Smooth muscle cell (in vitro differentiated cells): ENCODE data around the gene CYCS. TPM values are rescaled to one million over a fixed set of nuclear protein-coding genes. Genes with fewer than 3 reads are reported as not detected.

ENCODE experiments used
- DNase-seq: peaks from one replicate; lab custom pipeline; 2025; ENCODE audit not compliant: unreplicated experiment; lab: John Stamatoyannopoulos, UW
- H2AFZ ChIP-seq: fragments of 200-600 bp; sonication (generic); 2 replicates; pipeline ENCODE4 v1.6.0; 2016; ENCODE audit warnings: antibody characterized with exemption, low read depth, mild to moderate bottlenecking
- H3F3A ChIP-seq: fragments of 200-600 bp; sonication (generic); 2 replicates; pipeline ENCODE4 v1.6.0; 2017; ENCODE audit warnings: antibody characterized with exemption, low read depth
- H3K27ac ChIP-seq: fragments of 200-600 bp; sonication (generic); 2 replicates; pipeline ENCODE4 v1.5.1; 2016; ENCODE audit warnings: low read depth, mild to moderate bottlenecking
- H3K27me3 ChIP-seq: fragments of 200-600 bp; sonication (generic); 2 replicates; pipeline ENCODE4 v1.6.1; 2016; ENCODE audit warnings: low read depth, mild to moderate bottlenecking
- H3K36me3 ChIP-seq: fragments of 200-600 bp; sonication (generic); 2 replicates; pipeline ENCODE4 v1.5.1; 2016; ENCODE audit warnings: low read depth
- H3K4me1 ChIP-seq: fragments of 200-600 bp; sonication (generic); 2 replicates; pipeline ENCODE4 v1.5.1; 2016; ENCODE audit warnings: low read depth
- H3K4me2 ChIP-seq: fragments of 200-600 bp; sonication (generic); 2 replicates; pipeline ENCODE4 v1.6.0; 2016; ENCODE audit warnings: mild to moderate bottlenecking
- H3K4me3 ChIP-seq: fragments of 200-600 bp; sonication (generic); 2 replicates; pipeline ENCODE4 v1.5.1; 2016; ENCODE audit warnings: mild to moderate bottlenecking
- H3K79me2 ChIP-seq: fragments of 200-600 bp; sonication (generic); 2 replicates; pipeline ENCODE4 v1.6.0; 2016; ENCODE audit warnings: low read depth, mild to moderate bottlenecking
- H3K9ac ChIP-seq: fragments of 200-600 bp; sonication (generic); 2 replicates; pipeline ENCODE4 v1.6.0; 2016; ENCODE audit warnings: low read depth
- H3K9me3 ChIP-seq: fragments of 200-600 bp; sonication (generic); replicated peaks from 2 replicates; pipeline ENCODE4 v1.5.1; 2016; ENCODE audit warnings: low read depth
- H4K20me1 ChIP-seq: fragments of 200-600 bp; sonication (generic); 2 replicates; pipeline ENCODE4 v1.6.0; 2016; ENCODE audit warnings: low read depth
- CTCF ChIP-seq: fragments of 200-600 bp; sonication (generic); IDR thresholded peaks from 2 replicates; pipeline ENCODE4 v1.5.1; 2017; ENCODE audit warnings: borderline replicate concordance, mild to moderate bottlenecking, antibody characterized with exemption; ENCODE audit not compliant: insufficient read depth, poor library complexity, severe bottlenecking
- WGBS: methylation state at CpG from one replicate; pipeline ENCODE4 v1.1.7; 2016; ENCODE audit warnings: low lambda C conversion rate; 5-methylcytosine and 5-hydroxymethylcytosine counted together
- polyA plus RNA-seq: library from polyadenylated mRNA; unstranded; fragments of >200 nt; fragmentation: Nextera tagmentation; extraction: Ambion mirVana; gene quantifications from 2 replicates; pipeline ENCODE4 v1.2.1, GENCODE V29; 2016
- total RNA-seq: library from RNA; depleted of rRNA; stranded (reverse); fragments of >200 nt; gene quantifications from 2 replicates; pipeline ENCODE4 v1.2.3, GENCODE V29; 2014

CYCS gene
- total and polyA plus RNA-seq, 2 experiments from 2014 or later, result 100 to 154 TPM

DNA sequence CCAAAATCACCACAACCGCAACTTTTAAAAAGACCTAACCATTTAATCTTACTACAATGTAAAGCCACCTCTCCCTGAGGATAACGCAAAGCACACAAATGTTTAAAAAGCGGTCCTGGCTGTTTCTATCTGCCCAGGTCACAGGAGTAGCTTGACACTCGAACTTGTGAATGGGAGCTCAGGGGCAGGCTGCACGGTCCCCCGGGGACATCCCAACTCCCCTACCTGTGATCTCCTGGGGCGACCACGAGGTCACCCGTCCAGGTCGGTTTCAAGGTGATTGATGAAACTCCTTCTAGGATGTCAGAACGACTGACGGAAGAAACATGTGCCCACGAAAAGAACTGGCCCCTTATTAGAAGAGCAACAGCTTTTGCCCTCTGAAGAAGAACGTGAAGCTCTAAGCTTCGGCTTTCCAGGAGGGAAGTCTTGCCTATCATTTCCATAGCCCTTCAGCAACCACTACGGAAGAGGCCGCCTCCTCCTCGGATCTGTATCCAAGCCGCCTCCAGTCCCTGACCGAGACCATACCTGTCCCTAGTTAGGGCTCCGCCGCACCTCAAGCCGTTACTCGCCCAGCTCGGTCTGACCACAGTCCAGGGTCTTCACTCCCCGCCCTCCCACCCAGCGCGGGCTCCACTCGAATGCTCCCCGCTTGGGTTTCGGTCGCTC is 459 bp downstream of the CYCS start:
- peaks cover 7% of the 10 kb centered on the region for H3K4me1 ChIP-seq
- under 1% methylated on average over 27 of the region's 32 CpGs for WGBS
- H3K9ac ChIP-seq, result peak overlapping the region; percentile 95
- peaks cover 33% of the 10 kb centered on the region for H4K20me1 ChIP-seq
- no peaks in the 10 kb centered on the region for H3K9me3 ChIP-seq
- peak overlapping the region; percentile 94 for H3K27ac ChIP-seq
- H3K4me3 ChIP-seq, result peak overlapping the region; percentile 82
- no peak overlapping the region for H2AFZ ChIP-seq
- H3F3A ChIP-seq, result peaks cover 5% of the 10 kb centered on the region
- H3K4me2 ChIP-seq, result peak overlapping the region; percentile 82
- no peak for DNase-seq
- H3K79me2 ChIP-seq, result peaks cover 25% of the 10 kb centered on the region
- H3K27me3 ChIP-seq, result no peaks in the 10 kb centered on the region
- peaks cover 9% of the 10 kb centered on the region for H3K36me3 ChIP-seq
- TF ChIP-seq CTCF, result no peak

DNA sequence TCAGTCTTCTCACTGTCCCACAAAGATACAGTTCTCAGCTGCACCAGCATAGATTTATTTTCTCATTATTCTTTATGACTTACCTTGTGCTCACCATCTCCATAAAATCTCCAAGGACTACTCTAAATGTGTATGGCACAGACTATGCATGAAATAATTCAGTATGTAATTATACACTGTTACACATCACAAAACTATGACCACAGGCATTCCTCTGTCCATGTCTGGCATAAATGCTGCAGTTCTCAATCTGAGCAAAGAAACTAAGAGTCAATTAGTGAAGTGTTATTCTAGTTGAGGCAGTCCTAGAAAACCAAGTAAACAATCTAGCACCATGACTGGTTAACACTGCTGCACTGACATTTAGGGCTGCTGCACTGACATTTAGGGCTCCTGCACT is 2.7 kb downstream of the CYCS start:
- DNase-seq, result no peak
- peaks cover 9% of the 10 kb centered on the region for H3K36me3 ChIP-seq
- H2AFZ ChIP-seq, result no peak overlapping the region
- TF ChIP-seq CTCF, result no peak
- no peak overlapping the region for H3K4me3 ChIP-seq
- H4K20me1 ChIP-seq, result peaks cover 37% of the 10 kb centered on the region
- peak overlapping the region; percentile 60 for H3K27ac ChIP-seq
- no peaks in the 10 kb centered on the region for H3K9me3 ChIP-seq
- peaks cover 7% of the 10 kb centered on the region for H3K4me1 ChIP-seq
- peak overlapping the region; percentile 25 for H3K4me2 ChIP-seq
- H3K27me3 ChIP-seq, result no peaks in the 10 kb centered on the region
- H3K9ac ChIP-seq, result no peak overlapping the region
- H3K79me2 ChIP-seq, result peaks cover 25% of the 10 kb centered on the region
- H3F3A ChIP-seq, result peaks cover 5% of the 10 kb centered on the region

- Histone ChIP-seq H4K20me1 (peaks cover 44% of the 10 kb centered on the region), H2AFZ (no peak overlapping the region), H3K4me1 (peaks cover 7% of the 10 kb centered on the region), H3K4me3 (no peak overlapping the region), H3K27me3 (no peaks in the 10 kb centered on the region), H3F3A (peaks cover 8% of the 10 kb centered on the region), H3K79me2 (peaks cover 25% of the 10 kb centered on the region), H3K27ac (no peak overlapping the region), H3K36me3 (peaks cover 9% of the 10 kb centered on the region), H3K4me2 (no peak overlapping the region), H3K9ac (no peak overlapping the region), H3K9me3 (no peaks in the 10 kb centered on the region)
- TF ChIP-seq CTCF, result no peak
- 98% methylated on average over 9 of the region's 9 CpGs for WGBS
- no peak for DNase-seq
Measured at GRCh38 chr7:25121599-25121998, 3.5 kb downstream of the CYCS start.

GRCh38 chr7:25119102-25119501 is 6.0 kb downstream of the CYCS start:
- no peaks in the 10 kb centered on the region for H3K9me3 ChIP-seq
- H3K9ac ChIP-seq, result no peak overlapping the region
- H3K4me1 ChIP-seq, result peaks cover 6% of the 10 kb centered on the region
- H3F3A ChIP-seq, result peaks cover 8% of the 10 kb centered on the region
- no peak overlapping the region for H3K4me3 ChIP-seq
- peaks cover 15% of the 10 kb centered on the region for H3K79me2 ChIP-seq
- no peak for TF ChIP-seq CTCF
- H2AFZ ChIP-seq, result no peak overlapping the region
- H3K36me3 ChIP-seq, result peaks cover 9% of the 10 kb centered on the region
- DNase-seq, result no peak
- 96% methylated on average over 8 of the region's 8 CpGs for WGBS
- H3K27ac ChIP-seq, result no peak overlapping the region
- H4K20me1 ChIP-seq, result peaks cover 37% of the 10 kb centered on the region
- H3K27me3 ChIP-seq, result no peaks in the 10 kb centered on the region
- H3K4me2 ChIP-seq, result no peak overlapping the region
